ENCODE data around the gene RLF.

RLF gene

GRCh38 chr1:40272653-40273213 lies 111.5 kb downstream of the RLF start:
- DNase-seq (ENCODE audit: low read depth in 2 of 3, low spot score in 1 of 3), result no peak

DNA sequence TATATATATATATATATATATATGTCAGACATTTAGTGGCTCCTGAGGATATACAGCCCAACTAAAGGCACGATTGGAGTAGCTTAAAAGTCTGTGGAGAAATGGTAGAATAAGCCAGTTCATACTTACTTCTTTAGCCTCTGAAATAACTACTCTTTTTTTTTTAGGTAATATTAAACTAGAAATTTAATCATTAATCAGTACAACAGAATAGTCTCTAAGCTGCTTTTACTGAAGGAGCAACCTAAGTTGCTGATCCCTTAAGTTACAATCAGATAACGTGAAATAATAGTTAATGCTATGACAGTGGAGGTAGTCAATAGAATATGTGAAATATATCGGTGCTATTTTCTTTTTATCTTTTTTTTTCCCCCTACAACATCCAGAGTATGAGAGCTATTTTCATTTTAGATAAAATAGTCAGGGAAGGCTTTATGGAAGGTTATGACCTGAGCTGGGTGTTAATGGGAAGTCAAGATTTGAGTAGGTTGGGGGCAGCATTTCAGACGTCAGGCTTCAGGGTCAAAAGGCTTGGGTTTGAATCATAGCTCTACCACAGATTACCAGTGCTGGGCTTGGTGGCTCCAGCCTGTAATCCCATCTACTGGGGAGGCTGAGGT lies 112.5 kb downstream of the RLF start:
- no peak for DNase-seq (ENCODE audit: low read depth in 2 of 3, low spot score in 1 of 3)

GRCh38 chr1:40274331-40274730 lies 113.1 kb downstream of the RLF start:
- DNase-seq (ENCODE audit: low read depth in 2 of 3, low spot score in 1 of 3), result no peak

- DNase-seq (ENCODE audit: low read depth in 2 of 3, low spot score in 1 of 3), result no peak
These were observed 114.9 kb downstream of the RLF start for GRCh38 chr1:40276122-40276521.

DNA sequence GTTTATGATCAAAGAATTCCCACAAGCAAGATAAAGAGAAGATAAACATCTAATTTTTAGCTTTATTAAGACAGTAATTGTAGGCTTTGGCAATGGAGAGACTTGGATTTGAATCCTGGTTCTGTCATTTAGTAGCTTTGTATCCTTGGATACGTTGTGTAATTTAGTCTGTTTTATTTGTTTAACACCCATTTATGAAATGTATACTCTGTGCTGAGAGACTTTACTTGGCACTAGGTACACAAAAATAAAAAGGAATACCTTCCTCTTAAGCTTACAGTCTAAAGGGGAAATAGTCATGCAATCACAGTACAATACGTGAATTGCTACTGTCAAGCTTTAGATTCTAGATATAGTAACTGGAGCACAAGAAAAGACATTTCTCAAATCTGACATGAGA lies 120.7 kb downstream of the RLF start:
- DNase-seq (ENCODE audit: low read depth in 2 of 3, low spot score in 1 of 3), result no peak
